IPS DF 19.7 (cell line): ENCODE data around the gene NAXE.
"Not testable (repeated sequence)": the region's sequence is repeated elsewhere in the genome, so short reads cannot be mapped to it uniquely, and the experiment has no call there.

Experiments
- DNase-seq: peaks from one replicate; pipeline ENCODE4 v3.0.0-alpha.2; 2013; ENCODE audit warnings: low read depth, low spot score

The NAXE gene

DNA sequence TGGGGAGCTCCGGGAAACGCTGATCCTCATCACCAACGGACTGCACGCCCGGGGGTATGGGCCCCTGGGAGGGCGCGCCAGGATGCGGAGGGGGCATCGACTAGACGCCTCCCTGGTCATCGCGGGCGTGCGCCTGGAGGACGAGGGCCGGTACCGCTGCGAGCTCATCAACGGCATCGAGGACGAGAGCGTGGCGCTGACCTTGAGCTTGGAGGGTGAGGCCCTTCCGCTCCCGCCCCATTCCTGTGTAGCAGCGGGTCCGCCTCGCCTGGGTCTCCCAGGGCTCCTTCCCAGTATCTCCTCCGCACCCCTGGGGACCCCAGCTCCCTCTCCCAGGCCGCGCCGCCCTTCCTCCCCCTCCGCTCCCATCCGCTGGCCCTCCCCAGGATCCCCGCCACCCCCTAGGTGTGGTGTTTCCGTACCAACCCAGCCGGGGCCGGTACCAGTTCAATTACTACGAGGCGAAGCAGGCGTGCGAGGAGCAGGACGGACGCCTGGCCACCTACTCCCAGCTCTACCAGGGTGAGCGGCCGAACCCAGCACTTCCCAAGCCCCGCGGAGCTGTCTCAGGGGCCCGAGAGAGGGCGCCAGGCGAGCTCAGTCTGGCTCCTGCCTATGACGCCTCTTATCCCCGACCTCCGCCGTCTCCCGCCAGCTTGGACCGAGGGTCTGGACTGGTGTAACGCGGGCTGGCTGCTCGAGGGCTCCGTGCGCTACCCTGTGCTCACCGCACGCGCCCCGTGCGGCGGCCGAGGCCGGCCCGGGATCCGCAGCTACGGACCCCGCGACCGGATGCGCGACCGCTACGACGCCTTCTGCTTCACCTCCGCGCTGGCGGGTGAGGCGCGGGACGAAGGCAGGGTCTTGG lies 32.6 kb downstream of the NAXE start:
- DNase-seq, result no peak

DNA sequence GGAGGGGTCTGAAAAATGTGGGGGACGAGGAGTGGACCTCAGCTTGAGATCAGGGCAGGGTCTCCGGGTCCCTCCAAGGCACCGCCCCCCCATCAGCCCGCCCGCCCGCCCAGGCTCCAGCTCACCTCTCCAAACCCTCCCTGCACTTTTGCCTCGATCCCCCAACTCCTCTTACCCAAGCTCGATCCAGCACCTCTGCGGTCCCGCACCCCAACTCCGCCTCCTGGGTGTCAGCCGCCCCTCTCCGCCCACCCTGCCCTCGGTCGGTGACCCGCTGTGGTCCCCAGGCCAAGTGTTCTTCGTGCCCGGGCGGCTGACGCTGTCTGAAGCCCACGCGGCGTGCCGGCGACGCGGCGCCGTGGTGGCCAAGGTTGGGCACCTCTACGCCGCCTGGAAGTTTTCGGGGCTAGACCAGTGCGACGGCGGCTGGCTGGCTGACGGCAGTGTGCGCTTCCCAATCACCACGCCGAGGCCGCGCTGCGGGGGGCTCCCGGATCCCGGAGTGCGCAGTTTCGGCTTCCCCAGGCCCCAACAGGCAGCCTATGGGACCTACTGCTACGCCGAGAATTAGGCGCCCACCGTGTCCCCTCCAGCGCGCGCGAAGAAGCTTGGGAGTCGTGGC lies 33.3 kb downstream of the NAXE start:
- no peak for DNase-seq

DNA sequence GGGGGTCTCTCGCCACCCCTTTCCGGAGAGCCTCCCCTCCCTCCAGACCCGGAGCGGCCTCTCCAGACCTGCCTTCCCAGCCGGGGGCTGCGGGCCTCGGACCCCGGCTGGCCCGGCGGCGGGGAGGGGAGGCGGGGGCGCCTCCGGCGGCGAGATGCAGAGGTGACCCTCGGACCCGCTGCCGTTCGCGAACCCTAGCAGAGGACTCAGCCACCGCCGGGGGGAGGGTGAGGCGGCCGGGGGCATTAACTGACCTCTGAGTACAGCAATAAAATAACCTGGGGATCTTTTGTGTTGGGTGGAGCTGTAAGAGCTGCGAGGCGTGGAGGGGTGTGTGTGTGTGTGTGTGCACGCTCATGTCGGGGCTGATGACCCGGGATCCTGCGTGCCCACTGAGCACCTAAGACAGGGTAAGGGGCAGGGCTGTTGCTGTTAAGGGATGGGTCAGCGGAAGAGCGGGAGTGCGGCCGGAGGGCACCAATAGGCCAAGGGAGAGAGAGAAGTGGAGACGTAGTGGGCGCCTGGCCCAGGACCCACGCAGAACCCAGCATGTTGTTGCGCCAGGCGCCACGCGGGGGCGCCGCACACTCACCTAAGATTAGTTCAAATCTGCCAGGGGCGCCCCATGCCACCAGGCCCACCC lies 34.0 kb downstream of the NAXE start:
- DNase-seq, result no peak

DNA sequence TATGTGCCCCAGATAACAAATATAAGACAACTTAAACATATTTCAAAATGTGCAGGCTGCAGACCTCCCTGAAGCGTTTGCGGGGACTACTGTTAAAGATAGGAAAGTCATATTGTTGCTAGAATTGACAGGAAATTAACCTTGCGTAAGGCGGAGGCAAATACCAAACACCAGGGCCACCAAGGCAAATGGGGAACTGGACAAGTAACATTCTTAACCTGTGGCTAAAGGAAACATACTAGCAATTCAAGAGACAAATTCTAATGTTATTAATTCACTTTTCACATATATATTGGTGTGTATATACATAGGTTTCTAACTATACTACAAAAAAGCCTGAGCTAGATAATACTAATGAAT lies 34.5 kb downstream of the NAXE start:
- no peak for DNase-seq

DNA sequence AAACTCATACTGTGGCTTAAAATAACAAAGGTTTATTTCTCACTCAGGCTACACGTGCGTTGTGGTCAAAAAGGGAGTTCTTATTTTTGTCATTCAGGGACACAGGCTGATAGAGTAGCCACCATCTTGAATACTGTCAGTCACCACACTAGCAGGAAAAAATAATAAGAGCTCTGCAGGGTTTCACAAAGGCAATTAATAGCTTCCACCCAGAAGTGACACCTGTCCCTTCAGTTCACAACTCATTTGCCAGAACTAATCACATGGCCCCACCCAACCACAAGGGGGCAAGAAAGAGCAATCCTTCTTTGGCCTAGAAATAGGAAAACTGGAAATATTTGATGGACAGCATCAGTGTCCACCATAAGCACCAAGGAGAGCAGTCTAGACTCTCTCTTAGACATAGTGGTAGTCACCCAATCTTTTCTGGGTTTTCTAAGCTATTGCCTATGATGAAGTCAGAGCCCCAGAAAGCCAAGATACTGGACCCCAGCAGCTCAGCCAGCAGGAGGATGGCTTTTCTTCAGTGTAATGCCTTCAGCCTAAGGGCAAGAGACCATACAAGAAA lies 35.8 kb downstream of the NAXE start:
- no peak for DNase-seq

DNA sequence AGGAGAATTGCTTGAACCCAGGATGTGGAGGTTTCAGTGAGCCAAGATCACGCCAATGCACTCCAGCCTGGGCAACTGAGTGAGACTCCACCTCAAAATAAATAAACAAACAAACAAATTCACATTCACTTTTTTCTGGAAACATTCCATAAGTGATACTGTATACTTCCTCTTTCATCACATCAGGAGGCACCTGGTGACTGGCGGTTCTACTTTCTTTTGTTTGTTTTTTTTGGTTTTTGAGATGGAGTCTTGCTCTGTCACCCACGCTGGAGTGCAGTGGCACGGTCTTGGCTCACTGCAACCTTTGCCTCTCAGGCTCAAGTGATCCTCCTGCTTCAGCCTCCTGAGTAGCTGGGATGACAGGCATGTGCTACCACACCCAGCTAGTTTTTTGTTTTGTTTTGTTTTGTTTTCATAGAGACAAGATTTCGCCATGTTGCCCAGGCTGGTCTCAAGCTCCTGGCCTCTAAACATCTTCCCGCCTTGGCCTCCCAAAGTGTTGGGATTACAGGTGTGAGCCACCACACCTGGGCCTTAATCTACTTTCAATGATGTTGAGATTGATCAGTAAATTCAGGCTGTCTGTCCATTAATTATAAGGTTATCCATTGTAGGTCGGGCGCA lies 38.4 kb downstream of the NAXE start:
- DNase-seq, result no peak

DNA sequence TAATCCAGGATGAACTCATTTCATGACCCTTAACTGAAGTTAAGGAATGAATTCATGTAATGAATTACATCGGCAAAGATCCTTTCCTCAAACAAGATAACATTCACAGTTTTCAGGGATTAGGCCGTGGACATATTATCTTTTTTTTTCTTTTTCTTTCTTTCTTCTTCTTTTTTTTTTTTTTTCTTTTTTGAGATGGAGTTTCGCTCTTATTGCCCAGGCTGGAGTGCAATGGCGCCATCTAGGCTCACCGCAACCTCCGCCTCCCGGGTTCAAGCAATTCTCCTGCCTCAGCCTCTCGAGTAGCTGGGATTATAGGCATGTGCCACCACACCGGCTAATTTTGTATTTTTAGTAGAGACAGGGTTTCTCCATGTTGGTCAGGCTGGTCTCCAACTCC lies 39.6 kb downstream of the NAXE start:
- not testable (repeated sequence) for DNase-seq

DNA sequence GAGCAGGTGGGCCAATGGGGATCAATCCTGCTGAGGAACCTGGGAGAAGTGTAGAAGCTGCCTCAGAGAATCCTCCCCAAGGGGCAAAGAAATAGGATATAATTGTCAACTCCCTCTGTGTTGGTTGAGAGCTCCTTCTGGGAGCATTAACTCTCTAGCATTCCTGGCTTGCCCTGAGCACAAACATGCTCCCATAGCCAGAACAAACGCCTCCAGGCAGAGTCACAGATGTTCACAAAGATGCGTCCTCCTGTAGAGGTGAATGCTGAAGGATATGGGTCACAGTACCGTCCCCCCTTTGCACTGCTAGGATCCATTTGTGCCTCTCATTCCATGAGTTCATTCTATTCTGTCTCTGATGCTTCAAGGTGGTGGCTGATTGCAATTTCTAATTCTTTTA lies 40.8 kb downstream of the NAXE start:
- DNase-seq, result no peak

DNA sequence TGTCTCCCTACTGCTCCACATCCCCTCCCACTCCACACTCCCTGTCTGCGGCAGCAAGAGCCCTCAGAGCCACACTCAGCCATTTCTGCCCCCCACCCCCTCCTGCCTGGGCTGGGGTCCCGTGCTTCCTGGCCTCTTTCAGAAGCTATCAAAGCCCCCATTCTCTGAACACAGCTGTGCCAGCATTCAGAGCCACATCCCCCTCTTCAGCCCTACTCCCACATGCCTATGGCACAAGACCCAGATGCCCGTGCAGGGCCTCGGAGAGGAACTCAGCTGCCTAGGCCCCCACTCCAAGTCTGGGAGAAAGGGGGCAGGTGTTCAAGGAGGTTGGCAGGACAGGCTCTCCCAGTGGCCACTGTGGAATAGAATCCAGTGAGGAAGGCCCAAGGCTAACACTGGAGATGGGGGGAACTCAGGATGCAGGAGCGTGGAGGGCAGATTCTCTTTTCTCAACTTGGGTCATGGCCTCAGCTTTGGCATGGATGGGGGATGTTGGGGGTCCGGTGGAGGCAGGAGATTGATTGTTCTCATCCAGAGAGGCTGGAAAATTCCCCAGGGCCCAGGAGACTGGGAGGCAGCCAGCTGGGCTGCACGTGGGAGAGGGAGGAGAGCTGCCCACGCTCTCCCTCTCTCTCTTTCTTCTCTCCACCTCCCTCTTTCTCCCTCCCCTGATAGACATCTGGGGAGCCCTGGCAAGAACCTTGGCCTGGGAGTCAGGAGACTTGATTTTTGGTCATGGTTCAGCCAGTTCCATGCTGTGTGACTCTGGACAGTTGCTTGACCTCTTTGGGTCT lies 46.8 kb downstream of the NAXE start:
- no peak for DNase-seq

DNA sequence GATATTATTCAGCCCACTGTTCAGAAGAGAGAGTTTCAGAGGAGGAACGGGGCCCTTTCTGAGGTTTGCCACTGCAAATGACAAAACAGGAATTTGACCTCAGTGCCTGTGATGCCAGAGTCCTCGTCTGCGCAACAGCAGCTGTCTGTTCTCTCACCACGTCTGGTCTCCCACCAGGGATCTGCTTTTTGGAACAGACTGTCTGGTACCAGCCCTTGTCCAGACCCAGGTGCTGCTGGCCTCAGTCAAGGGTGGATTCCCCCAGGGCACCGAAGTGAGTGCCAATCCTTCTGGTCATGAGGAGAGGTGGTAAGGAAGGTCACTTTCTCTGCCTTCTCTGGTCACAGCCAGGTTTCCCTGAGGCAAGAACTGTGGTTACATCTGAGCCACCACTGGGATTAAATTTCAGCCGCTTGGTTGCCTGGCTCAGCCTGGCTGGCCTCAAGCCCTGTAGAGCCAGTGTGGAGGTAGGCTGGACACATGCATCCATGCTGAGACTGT lies 48.1 kb downstream of the NAXE start:
- DNase-seq, result no peak

DNA sequence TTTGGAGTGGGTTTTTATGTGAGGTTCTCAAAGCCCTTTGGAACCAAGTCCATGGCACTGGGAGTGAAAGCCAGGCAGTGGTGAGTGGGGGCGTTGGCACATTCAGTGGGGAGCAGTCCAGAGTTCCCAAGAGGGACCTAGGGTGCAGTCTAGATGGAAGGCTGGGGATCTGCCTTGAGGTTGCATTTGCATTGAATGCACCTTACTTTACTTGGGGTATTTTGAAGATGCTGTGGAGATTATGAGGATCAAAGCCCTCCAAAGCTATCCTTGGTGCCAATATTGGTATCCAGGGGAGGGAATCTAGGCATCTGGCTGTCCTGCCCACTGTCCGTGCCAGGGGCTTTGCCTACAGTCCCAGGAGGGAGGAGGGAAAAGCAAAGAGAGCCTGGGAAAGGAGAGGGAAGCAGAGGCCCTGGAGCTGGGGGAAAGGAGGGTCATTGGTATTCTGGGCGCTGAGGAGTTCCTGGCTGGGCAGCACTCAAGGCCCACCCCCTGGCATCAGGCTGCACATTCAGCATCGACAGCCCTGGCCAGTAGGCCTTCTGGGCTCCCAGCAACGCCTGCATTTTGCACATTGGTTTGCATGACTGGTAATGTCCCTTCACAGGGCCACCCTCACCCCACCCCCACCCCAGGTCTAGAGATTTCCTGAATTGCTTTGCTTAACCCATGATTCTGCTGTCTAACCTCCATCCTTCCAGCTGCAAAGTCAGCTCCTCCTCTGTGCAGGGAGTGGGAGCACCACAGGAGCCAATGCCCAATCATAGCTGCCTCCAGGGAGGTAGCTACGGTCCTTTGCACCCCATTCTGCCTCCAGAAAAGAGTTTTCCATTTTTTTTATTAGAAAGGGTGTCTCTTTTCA lies 49.5 kb downstream of the NAXE start:
- no peak for DNase-seq

DNA sequence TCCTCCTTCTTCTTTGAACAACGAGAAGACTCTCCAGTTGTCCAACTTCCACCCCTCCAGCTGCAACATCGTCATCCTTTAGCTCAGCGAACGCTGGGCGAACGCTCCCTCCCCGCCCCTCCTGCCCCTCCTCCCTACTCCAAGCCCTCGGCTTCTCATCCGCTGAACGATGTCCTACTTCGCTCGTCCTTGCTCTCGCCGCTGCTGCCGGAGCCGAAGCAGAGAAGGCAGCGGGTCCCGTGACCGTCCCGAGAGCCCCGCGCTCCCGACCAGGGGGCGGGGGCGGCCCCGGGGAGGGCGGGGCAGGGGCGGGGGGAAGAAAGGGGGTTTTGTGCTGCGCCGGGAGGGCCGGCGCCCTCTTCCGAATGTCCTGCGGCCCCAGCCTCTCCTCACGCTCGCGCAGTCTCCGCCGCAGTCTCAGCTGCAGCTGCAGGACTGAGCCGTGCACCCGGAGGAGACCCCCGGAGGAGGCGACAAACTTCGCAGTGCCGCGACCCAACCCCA lies 50.2 kb downstream of the NAXE start, which contains the start of gene BCAN:
Gene BCAN, plus strand, starts transcription at position 357 of the 504 bp plus-strand sequence. CDS start 3,938 bp downstream, outside the sequence.
- DNase-seq, result no peak

DNA sequence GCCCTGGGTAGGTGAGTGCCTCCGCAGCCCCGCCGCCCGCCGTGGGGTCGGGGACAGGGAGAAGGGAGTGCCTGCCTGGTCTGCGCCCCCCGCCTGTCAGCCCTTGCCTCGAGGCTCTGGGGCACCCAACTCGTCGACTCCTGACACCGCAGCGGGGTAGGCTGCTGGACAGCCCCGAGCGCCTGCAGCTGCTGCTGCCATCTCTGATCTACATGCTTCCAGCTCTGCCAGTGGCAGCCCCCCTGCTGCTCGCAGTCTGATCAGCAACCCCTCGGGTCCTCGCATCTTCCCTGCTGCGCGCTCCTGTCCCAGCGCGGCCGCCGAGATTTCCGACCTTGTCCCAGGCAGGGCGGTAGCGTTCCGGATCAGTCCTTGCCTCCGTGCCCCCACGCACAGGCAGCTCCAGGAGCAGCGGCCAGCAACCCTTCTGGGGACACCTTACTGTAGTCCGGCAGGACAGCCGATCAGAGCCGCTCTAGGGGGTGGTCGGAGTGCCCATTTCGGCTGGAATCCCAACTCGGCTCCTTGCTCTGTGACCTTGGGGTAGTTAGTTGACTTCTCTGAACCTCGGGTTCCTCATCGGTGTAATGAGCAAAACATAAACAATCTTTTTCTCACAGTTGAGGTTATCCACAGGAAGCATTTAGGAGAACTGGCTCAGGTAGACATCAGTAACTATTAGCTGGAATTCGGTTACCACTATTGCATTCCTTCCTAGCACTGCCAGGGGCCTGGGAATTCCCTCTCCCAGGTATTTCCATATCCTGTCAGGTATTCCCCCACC lies 50.9 kb downstream of the NAXE start:
- DNase-seq, result no peak

DNA sequence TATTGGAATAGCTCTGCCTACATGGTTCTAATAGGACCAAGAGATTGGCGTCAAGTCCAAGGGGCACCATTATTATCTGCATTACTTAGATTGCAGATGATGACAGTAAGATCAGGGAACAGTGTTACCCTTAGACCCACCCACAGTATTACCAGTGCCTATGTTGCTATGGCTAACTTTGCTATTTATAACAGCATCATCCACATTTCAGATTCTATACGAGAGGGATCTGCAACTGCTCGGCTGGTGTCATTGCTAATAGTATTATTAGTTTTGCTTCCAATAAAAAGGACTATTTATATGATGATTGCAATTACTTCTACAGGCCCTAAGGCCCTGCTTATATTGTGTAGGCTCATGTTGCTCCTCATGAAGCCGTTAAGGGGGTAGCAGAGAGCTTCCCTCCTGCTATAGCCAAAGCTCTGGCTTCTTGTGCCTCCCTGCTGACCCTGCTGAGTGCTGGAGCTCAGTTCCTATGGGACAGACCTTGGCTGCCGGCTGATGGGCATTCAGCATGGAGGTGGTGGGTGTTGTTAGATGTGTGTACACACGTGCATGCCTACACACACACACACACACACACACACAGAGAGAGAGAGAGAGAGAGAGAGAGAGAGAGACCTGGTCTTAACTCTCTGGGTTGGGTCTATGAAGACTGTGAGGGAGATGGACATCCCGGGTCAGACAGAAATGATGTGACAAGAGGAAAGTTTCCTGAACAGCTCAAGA lies 51.6 kb downstream of the NAXE start:
- no peak for DNase-seq

DNA sequence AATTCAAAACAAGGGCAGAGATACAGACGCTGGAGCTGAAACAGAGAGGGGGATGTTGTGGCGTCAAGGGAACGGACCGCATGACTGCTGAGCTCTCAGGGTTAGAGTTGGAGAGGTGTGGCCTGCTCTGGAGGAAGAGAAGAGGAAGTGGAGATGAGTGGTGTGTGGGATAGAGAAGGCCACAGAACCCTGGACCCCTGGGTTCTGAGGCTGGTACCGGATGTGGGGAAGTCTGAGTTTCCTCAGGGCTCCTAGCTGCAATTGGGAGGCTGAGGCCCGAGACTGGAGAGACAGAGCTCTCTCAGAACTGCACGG lies 52.2 kb downstream of the NAXE start:
- DNase-seq, result no peak
